ENCODE data around the gene IGFBP5. TPM values are rescaled to one million over a fixed set of nuclear protein-coding genes. Genes with fewer than 3 reads are reported as not detected.

The IGFBP5 gene
- total RNA-seq, 4 donors from 2014 or later = 146 to 263 (median 190) TPM

GRCh38 chr2:216653931-216654365 is 41.4 kb downstream of the IGFBP5 start:
- no peak overlapping the region for H3K27ac ChIP-seq
- no peak for TF ChIP-seq POLR2A (IDR thresholded peaks at IDR 0.05)
- no peak for TF ChIP-seq POLR2AphosphoS5 (IDR thresholded peaks at IDR 0.05)
- TF ChIP-seq CTCF (IDR thresholded peaks at IDR 0.05) = no peak
- no peak for TF ChIP-seq EP300 (IDR thresholded peaks at IDR 0.05; ENCODE audit: low read depth)
- no peaks in the 10 kb centered on the region for H3K27me3 ChIP-seq
- 51 to 59% methylated on average over 2 of the region's 2 CpGs for WGBS, 2 donors (ENCODE audit: low coverage in 1 of 2)
- no peak overlapping the region for H3K4me3 ChIP-seq
- H3K36me3 ChIP-seq = no peaks in the 10 kb centered on the region
- DNase-seq = no peak
- no peaks in the 10 kb centered on the region for H3K4me1 ChIP-seq
- intact Hi-C loops (cut with DNase I; ENCODE audit: low total_unique reads) = no loop called here
- H3K9me3 ChIP-seq = no peaks in the 10 kb centered on the region
- in situ Hi-C loops (cut with MboI; ENCODE audit: low pct_ligation_motif_present in 1 of 4, low pct_unique_long_range_greater_than_20kb in 1 of 4, low sequenced_read_pairs in 3 of 4) = loop anchor here in 1 of 4 donors (25.0 kb wide), 1 partner anchor 617 kb away; no protein-coding TSS in a partner anchor

- no peaks in the 10 kb centered on the region for H3K36me3 ChIP-seq
- 82 to 83% methylated on average over 2 to 4 of the region's 4 CpGs for WGBS, 2 donors (ENCODE audit: low coverage in 1 of 2)
- no peaks in the 10 kb centered on the region for H3K9me3 ChIP-seq
- DNase-seq = no peak
- H3K4me1 ChIP-seq = no peaks in the 10 kb centered on the region
- intact Hi-C loops (cut with DNase I; ENCODE audit: low total_unique reads) (no loop called here), in situ Hi-C loops (cut with MboI; ENCODE audit: low pct_ligation_motif_present in 1 of 4, low pct_unique_long_range_greater_than_20kb in 1 of 4, low sequenced_read_pairs in 3 of 4) (loop anchor here in 1 of 4 donors (25.0 kb wide), 1 partner anchor 616 kb away; no protein-coding TSS in a partner anchor)
- H3K27ac ChIP-seq = no peak overlapping the region
- no peak overlapping the region for H3K4me3 ChIP-seq
- TF ChIP-seq CTCF (IDR thresholded peaks at IDR 0.05) (no peak), POLR2AphosphoS5 (IDR thresholded peaks at IDR 0.05) (no peak)
- H3K27me3 ChIP-seq = no peaks in the 10 kb centered on the region
These were observed 42.1 kb downstream of the IGFBP5 start for GRCh38 chr2:216653093-216653799.

GRCh38 chr2:216652566-216652965 is 42.8 kb downstream of the IGFBP5 start:
- H3K27ac ChIP-seq = no peak overlapping the region
- no peaks in the 10 kb centered on the region for H3K4me1 ChIP-seq
- in situ Hi-C loops (cut with MboI; ENCODE audit: low pct_ligation_motif_present in 1 of 4, low pct_unique_long_range_greater_than_20kb in 1 of 4, low sequenced_read_pairs in 3 of 4) = loop anchor here in 1 of 4 donors (25.0 kb wide), 1 partner anchor 615 kb away; no protein-coding TSS in a partner anchor

More at GRCh38 chr2:216652566-216652965, 42.8 kb downstream of the IGFBP5 start:
- no peak for DNase-seq
- no peaks in the 10 kb centered on the region for H3K27me3 ChIP-seq
- H3K36me3 ChIP-seq = no peaks in the 10 kb centered on the region
- TF ChIP-seq POLR2AphosphoS5 (IDR thresholded peaks at IDR 0.05) (no peak), EP300 (IDR thresholded peaks at IDR 0.05; ENCODE audit: low read depth) (no peak), CTCF (IDR thresholded peaks at IDR 0.05) (no peak), POLR2A (IDR thresholded peaks at IDR 0.05) (no peak)
- H3K4me3 ChIP-seq = no peak overlapping the region
- H3K9me3 ChIP-seq = no peaks in the 10 kb centered on the region
- intact Hi-C loops (cut with DNase I; ENCODE audit: low total_unique reads) = no loop called here
- 71 to 80% methylated on average over 4 of the region's 4 CpGs for WGBS, 2 donors (ENCODE audit: low coverage in 1 of 2)

All from transverse colon (tissue), 4 donors.